Fibroblast of skin of back (primary cell): ENCODE data around the gene GPR153.

Experiments used
- DNase-seq: peaks from one replicate; pipeline ENCODE4 v3.0.0-alpha.2; 2013

The GPR153 gene

GRCh38 chr1:6198646-6199297, 62.1 kb downstream of the GPR153 start:
- DNase-seq = no peak

GRCh38 chr1:6197746-6198427, 63.0 kb downstream of the GPR153 start:
- DNase-seq = no peak
